ENCODE data around the gene BAIAP3.
A peak's percentile ranks its signal among the peaks of the same experiment; 100 is the strongest.

BAIAP3 gene

DNA sequence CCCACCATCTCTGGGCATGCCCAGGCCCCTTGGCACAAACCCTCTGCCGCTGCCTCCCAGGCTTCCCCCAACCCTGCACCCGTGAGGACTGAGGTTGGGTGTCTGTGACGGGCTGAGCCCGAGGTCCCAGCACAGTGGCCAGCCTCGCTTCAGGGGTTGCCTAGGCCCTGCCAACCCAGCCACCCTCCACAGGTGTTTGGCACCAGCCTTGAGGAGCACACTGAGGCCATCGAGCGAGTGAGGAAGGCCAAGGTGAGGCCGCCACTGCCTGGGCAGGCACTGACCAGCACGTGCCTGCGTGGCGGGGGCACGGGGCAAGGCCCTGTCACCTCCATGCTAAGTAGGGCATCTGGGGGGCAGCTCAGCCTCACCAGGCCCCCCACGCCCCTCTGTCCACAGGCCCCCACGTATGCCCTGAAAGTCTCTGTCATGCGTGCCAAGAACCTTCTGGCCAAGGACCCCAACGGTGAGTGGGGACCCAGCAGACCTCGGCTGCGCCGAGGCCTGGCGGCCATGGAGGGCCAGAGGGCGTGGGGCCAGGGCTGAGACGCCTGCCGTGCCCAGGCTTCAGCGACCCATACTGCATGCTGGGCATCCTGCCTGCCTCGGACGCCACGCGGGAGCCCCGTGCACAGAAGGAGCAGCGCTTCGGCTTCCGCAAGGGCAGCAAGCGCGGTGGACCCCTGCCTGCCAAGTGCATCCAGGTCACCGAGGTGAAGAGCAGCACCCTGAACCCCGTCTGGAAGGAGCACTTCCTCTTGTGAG is 7.5 kb downstream of the BAIAP3 start:
- TF ChIP-seq, protein P1, sequence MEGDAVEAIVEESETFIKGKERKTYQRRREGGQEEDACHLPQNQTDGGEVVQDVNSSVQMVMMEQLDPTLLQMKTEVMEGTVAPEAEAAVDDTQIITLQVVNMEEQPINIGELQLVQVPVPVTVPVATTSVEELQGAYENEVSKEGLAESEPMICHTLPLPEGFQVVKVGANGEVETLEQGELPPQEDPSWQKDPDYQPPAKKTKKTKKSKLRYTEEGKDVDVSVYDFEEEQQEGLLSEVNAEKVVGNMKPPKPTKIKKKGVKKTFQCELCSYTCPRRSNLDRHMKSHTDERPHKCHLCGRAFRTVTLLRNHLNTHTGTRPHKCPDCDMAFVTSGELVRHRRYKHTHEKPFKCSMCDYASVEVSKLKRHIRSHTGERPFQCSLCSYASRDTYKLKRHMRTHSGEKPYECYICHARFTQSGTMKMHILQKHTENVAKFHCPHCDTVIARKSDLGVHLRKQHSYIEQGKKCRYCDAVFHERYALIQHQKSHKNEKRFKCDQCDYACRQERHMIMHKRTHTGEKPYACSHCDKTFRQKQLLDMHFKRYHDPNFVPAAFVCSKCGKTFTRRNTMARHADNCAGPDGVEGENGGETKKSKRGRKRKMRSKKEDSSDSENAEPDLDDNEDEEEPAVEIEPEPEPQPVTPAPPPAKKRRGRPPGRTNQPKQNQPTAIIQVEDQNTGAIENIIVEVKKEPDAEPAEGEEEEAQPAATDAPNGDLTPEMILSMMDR (IDR thresholded peaks at IDR 0.05): no peak
- Mint-ChIP-seq H3K27me3 (ENCODE audit: low read depth, poor library complexity) (peaks cover 62% of the 10 kb centered on the region), H3K4me3 (no peak overlapping the region), H3K4me1 (peaks cover 10% of the 10 kb centered on the region), H3K27ac (no peak overlapping the region), H3K9me3 (no peaks in the 10 kb centered on the region), H3K36me3 (ENCODE audit: low read depth) (no peaks in the 10 kb centered on the region)
- no peak for DNase-seq

DNA sequence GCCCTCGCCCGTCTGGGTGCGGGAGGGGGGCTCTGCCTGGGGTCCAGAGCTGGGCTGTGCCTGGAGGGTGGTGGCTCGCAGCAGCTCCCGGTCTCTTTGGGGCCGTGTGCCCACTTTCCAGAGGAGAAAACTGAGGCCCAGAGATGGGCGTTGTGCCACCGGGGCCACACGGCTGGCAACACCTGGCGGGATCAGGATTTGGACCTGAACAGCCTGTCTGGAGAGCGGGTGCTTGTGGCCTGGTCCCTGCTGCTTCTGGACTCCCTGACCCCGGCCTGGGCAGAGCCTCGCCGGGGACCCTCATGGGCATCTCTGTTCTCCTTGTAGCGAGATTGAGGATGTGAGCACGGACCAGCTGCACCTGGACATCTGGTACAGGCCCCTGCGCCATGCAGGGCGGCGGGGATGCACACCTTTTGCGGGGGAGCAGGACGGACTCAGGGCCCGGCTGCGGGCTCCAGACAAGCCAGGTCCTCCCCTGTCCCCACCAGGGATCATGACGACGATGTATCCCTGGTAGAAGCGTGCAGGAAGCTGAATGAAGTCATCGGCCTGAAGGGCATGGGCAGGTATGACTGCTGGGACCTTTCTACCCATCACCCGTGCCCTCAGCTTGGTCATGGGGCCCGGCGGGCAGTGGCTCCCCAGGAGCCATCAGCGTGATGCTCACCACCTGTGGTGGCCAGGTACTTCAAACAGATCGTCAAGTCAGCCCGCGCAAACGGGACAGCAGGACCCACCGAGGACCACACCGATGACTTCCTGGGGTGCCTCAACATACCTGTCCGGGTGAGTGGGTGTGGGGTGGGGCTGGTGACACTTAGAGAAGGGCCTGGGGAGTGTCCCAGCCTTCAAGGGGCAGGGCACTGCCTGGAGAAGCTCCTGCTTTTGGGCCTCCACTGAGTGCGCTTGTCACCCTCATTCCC is 8.3 kb downstream of the BAIAP3 start:
- TF ChIP-seq, protein P1 (IDR thresholded peaks at IDR 0.05): no peak
- no peak overlapping the region for H3K4me3 Mint-ChIP-seq
- no peaks in the 10 kb centered on the region for H3K36me3 Mint-ChIP-seq (ENCODE audit: low read depth)
- DNase-seq: no peak
- peaks cover 10% of the 10 kb centered on the region for H3K4me1 Mint-ChIP-seq
- H3K27ac Mint-ChIP-seq: no peak overlapping the region
- no peaks in the 10 kb centered on the region for H3K9me3 Mint-ChIP-seq
- H3K27me3 Mint-ChIP-seq (ENCODE audit: low read depth, poor library complexity): peaks cover 53% of the 10 kb centered on the region

DNA sequence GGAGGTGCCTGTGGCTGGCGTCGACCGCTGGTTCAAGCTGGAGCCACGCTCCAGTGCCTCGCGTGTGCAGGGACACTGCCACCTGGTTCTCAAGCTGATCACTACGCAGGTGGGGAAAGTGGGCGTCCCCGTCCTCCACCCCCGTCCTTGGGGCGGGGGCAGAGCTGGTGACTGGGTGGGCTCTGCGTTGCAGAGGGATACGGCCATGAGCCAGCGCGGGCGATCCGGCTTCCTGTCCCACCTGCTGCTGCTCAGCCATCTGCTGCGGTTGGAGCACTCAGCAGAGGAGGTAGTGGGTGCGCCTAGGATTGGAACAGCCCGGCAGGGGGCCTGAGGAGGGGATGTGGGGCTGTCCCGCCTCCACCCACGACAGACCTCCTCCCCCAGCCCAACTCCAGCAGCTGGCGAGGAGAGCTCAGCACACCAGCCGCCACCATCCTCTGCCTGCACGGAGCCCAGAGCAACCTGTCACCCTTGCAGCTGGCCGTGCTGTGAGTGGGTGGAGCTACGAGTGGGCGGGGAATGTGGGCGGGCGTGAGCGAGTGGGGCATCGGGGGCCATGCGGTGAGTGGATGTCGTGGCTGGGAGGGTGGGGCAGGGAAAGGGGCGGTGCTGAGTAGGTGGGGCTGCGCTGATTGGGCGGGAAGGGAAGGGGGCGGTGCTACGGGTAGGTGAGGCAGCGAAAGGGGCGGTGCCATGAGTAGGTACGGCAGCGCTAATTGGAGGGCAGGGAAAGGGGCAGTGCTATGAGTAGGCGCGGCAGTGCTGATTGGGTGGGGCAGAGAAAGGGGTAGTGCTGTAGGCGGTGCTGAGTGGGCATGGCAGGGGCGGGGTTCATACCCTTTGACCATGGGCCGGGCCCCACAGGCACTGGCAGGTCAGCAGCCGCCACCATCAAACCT is 9.3 kb downstream of the BAIAP3 start:
- TF ChIP-seq, protein P1 (IDR thresholded peaks at IDR 0.05): no peak
- no peak overlapping the region for H3K27ac Mint-ChIP-seq

DNA sequence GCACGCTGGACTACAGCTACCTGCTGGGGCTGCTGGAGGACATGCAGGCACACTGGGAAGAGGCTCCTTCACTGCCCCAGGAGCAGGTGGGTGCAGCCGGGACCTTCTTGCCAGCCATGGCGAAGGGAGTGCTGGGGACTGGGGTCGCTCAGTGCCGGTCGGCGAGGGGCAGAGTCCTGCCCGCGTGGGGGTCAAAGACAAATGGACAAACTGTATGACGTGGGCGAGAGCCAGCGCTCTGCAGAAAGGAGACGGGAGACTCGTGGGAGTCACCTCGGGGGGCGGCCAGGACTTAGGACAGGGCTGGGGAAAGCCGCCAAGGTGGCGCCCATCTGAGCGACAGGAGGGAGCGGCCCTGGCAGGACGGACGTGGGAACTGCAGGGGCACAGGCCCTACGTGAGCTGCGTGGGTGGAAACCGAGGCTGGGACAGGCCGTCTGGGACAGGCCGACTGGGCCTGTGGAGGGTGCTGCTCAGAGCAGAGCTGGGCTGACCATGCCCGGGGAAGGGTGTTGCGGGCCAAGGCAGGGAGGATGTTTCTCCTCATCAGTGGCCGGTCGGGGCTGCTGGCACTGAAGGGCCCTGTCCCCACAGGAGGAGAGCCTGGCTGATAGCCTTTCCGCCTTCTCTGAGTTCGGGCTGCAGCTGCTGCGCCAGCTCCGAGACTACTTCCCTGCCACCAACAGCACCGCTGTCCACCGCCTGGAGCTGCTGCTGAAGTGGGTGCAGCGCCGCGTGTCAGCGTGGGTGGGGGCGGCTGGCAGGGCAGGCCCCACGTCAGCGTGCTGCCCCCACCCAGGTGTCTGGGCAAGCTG is 10.2 kb downstream of the BAIAP3 start:
- Mint-ChIP-seq H3K27me3 (ENCODE audit: low read depth, poor library complexity) (peaks cover 40% of the 10 kb centered on the region), H3K27ac (no peak overlapping the region), H3K36me3 (ENCODE audit: low read depth) (no peaks in the 10 kb centered on the region), H3K4me3 (peak overlapping the region; percentile 80), H3K9me3 (no peaks in the 10 kb centered on the region), H3K4me1 (peaks cover 10% of the 10 kb centered on the region)
- TF ChIP-seq, protein P1 (IDR thresholded peaks at IDR 0.05): no peak
- no peak for DNase-seq

More for the DNA sequence above, 9.3 kb downstream of the BAIAP3 start:
- H3K36me3 Mint-ChIP-seq (ENCODE audit: low read depth): no peaks in the 10 kb centered on the region
- DNase-seq: peak; percentile 99
- H3K4me3 Mint-ChIP-seq: peak overlapping the region; percentile 80
- H3K27me3 Mint-ChIP-seq (ENCODE audit: low read depth, poor library complexity): peaks cover 43% of the 10 kb centered on the region
- no peaks in the 10 kb centered on the region for H3K9me3 Mint-ChIP-seq
- peaks cover 10% of the 10 kb centered on the region for H3K4me1 Mint-ChIP-seq

DNA sequence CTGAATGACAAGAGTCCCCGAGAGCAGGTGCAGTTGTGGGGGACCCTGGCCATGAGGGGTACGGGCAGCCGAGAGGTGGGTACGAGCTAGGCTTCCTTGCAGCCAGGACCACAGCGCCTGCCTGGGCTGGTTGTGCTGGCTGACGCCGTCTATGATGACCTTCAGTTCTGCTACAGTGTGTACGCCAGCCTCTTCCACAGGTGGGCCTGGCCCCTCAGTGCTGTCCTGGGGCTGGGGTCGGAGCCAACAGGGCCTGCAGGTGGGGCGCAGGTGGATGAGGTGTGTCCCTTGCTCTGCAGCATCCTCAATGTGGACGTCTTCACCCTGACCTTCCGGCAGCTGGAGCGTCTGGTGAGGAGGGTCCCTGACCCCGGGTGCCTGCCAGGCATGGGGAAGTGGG is 11.1 kb downstream of the BAIAP3 start:
- TF ChIP-seq, protein P1 (IDR thresholded peaks at IDR 0.05): no peak
- no peak for DNase-seq
- H3K9me3 Mint-ChIP-seq: no peaks in the 10 kb centered on the region
- H3K27me3 Mint-ChIP-seq (ENCODE audit: low read depth, poor library complexity): peaks cover 40% of the 10 kb centered on the region
- H3K4me3 Mint-ChIP-seq: no peak overlapping the region
- H3K27ac Mint-ChIP-seq: no peak overlapping the region
- H3K4me1 Mint-ChIP-seq: peaks cover 10% of the 10 kb centered on the region
- no peaks in the 10 kb centered on the region for H3K36me3 Mint-ChIP-seq (ENCODE audit: low read depth)
